Smooth muscle cell (in vitro differentiated cells): Measurements from ENCODE around the gene FAM177B. TPM values are rescaled to one million over a fixed set of nuclear protein-coding genes. Genes with fewer than 3 reads are reported as not detected.

Source experiments
- DNase-seq: peaks from one replicate; lab custom pipeline; 2025; ENCODE audit not compliant: unreplicated experiment; lab: John Stamatoyannopoulos, UW
- H2AFZ ChIP-seq: fragments of 200-600 bp; sonication (generic); 2 replicates; pipeline ENCODE4 v1.6.0; 2016; ENCODE audit warnings: antibody characterized with exemption, low read depth, mild to moderate bottlenecking
- H3F3A ChIP-seq: fragments of 200-600 bp; sonication (generic); 2 replicates; pipeline ENCODE4 v1.6.0; 2017; ENCODE audit warnings: antibody characterized with exemption, low read depth
- H3K27ac ChIP-seq: fragments of 200-600 bp; sonication (generic); 2 replicates; pipeline ENCODE4 v1.5.1; 2016; ENCODE audit warnings: low read depth, mild to moderate bottlenecking
- H3K27me3 ChIP-seq: fragments of 200-600 bp; sonication (generic); 2 replicates; pipeline ENCODE4 v1.6.1; 2016; ENCODE audit warnings: low read depth, mild to moderate bottlenecking
- H3K36me3 ChIP-seq: fragments of 200-600 bp; sonication (generic); 2 replicates; pipeline ENCODE4 v1.5.1; 2016; ENCODE audit warnings: low read depth
- H3K4me1 ChIP-seq: fragments of 200-600 bp; sonication (generic); 2 replicates; pipeline ENCODE4 v1.5.1; 2016; ENCODE audit warnings: low read depth
- H3K4me2 ChIP-seq: fragments of 200-600 bp; sonication (generic); 2 replicates; pipeline ENCODE4 v1.6.0; 2016; ENCODE audit warnings: mild to moderate bottlenecking
- H3K4me3 ChIP-seq: fragments of 200-600 bp; sonication (generic); 2 replicates; pipeline ENCODE4 v1.5.1; 2016; ENCODE audit warnings: mild to moderate bottlenecking
- H3K79me2 ChIP-seq: fragments of 200-600 bp; sonication (generic); 2 replicates; pipeline ENCODE4 v1.6.0; 2016; ENCODE audit warnings: low read depth, mild to moderate bottlenecking
- H3K9ac ChIP-seq: fragments of 200-600 bp; sonication (generic); 2 replicates; pipeline ENCODE4 v1.6.0; 2016; ENCODE audit warnings: low read depth
- H3K9me3 ChIP-seq: fragments of 200-600 bp; sonication (generic); replicated peaks from 2 replicates; pipeline ENCODE4 v1.5.1; 2016; ENCODE audit warnings: low read depth
- H4K20me1 ChIP-seq: fragments of 200-600 bp; sonication (generic); 2 replicates; pipeline ENCODE4 v1.6.0; 2016; ENCODE audit warnings: low read depth
- CTCF ChIP-seq: fragments of 200-600 bp; sonication (generic); IDR thresholded peaks from 2 replicates; pipeline ENCODE4 v1.5.1; 2017; ENCODE audit warnings: borderline replicate concordance, mild to moderate bottlenecking, antibody characterized with exemption; ENCODE audit not compliant: insufficient read depth, poor library complexity, severe bottlenecking
- WGBS: methylation state at CpG from one replicate; pipeline ENCODE4 v1.1.7; 2016; ENCODE audit warnings: low lambda C conversion rate; 5-methylcytosine and 5-hydroxymethylcytosine counted together
- polyA plus RNA-seq: library from polyadenylated mRNA; unstranded; fragments of >200 nt; fragmentation: Nextera tagmentation; extraction: Ambion mirVana; gene quantifications from 2 replicates; pipeline ENCODE4 v1.2.1, GENCODE V29; 2016
- total RNA-seq: library from RNA; depleted of rRNA; stranded (reverse); fragments of >200 nt; gene quantifications from 2 replicates; pipeline ENCODE4 v1.2.3, GENCODE V29; 2014

FAM177B gene
- total RNA-seq (not detected in 2 replicates), polyA plus RNA-seq (not detected in 2 replicates)

- Histone ChIP-seq H2AFZ (no peak within 1 kb of the TSS), H3K79me2 (no peaks in the 10 kb centered on the region), H4K20me1 (no peaks in the 10 kb centered on the region), H3K4me2 (no peak within 1 kb of the TSS), H3K4me3 (no peak within 1 kb of the TSS), H3K36me3 (peaks cover 16% of the 10 kb centered on the region), H3K9me3 (no peaks in the 10 kb centered on the region), H3K27ac (no peak within 1 kb of the TSS), H3F3A (no peaks in the 10 kb centered on the region), H3K4me1 (peaks cover 7% of the 10 kb centered on the region), H3K9ac (no peak within 1 kb of the TSS), H3K27me3 (no peaks in the 10 kb centered on the region)
- no peak for DNase-seq
- TF ChIP-seq CTCF, result no peak
- WGBS, result 54% methylated on average over 1 of the region's 1 CpG
Measured at GRCh38 chr1:222736972-222737371, at the start of gene FAM177B. Gene FAM177B, plus strand, starts transcription at chr1:222737202. Its CDS starts 9,344 bp downstream, at chr1:222746546.

GRCh38 chr1:222691016-222691415 lies 46.0 kb upstream of the FAM177B start:
- peaks cover 18% of the 10 kb centered on the region for H3K79me2 ChIP-seq
- no peak overlapping the region for H2AFZ ChIP-seq
- H4K20me1 ChIP-seq, result peaks cover 36% of the 10 kb centered on the region
- no peak overlapping the region for H3K9ac ChIP-seq
- no peaks in the 10 kb centered on the region for H3K27me3 ChIP-seq
- H3K4me2 ChIP-seq, result no peak overlapping the region
- H3K9me3 ChIP-seq, result no peaks in the 10 kb centered on the region
- no peaks in the 10 kb centered on the region for H3F3A ChIP-seq
- no peaks in the 10 kb centered on the region for H3K4me1 ChIP-seq
- no peak overlapping the region for H3K4me3 ChIP-seq
- H3K27ac ChIP-seq, result no peak overlapping the region
- no peak for TF ChIP-seq CTCF
- WGBS, result 54% methylated on average over 1 of the region's 1 CpG
- peaks cover 17% of the 10 kb centered on the region for H3K36me3 ChIP-seq
- no peak for DNase-seq

- Histone ChIP-seq H2AFZ (no peak overlapping the region), H3K27ac (no peak overlapping the region), H3K4me1 (no peaks in the 10 kb centered on the region), H3K4me2 (no peak overlapping the region), H3K4me3 (no peak overlapping the region), H3K27me3 (no peaks in the 10 kb centered on the region), H4K20me1 (peaks cover 49% of the 10 kb centered on the region), H3K79me2 (peaks cover 43% of the 10 kb centered on the region), H3K9ac (no peak overlapping the region), H3F3A (no peaks in the 10 kb centered on the region), H3K9me3 (no peaks in the 10 kb centered on the region), H3K36me3 (peaks cover 14% of the 10 kb centered on the region)
- no peak for TF ChIP-seq CTCF
- WGBS, result 93% methylated on average over 5 of the region's 5 CpGs
- no peak for DNase-seq
Measured at GRCh38 chr1:222694927-222695326, 42.1 kb upstream of the FAM177B start.

- Histone ChIP-seq H3K9ac (no peak overlapping the region), H3K27me3 (no peaks in the 10 kb centered on the region), H2AFZ (no peak overlapping the region), H3K79me2 (peaks cover 47% of the 10 kb centered on the region), H3K4me3 (no peak overlapping the region), H3F3A (no peaks in the 10 kb centered on the region), H3K4me1 (no peaks in the 10 kb centered on the region), H3K36me3 (peaks cover 16% of the 10 kb centered on the region), H3K27ac (no peak overlapping the region), H3K4me2 (no peak overlapping the region), H4K20me1 (peaks cover 41% of the 10 kb centered on the region), H3K9me3 (no peaks in the 10 kb centered on the region)
- no peak for DNase-seq
- WGBS, result 97% methylated on average over 8 of the region's 8 CpGs
- TF ChIP-seq CTCF, result no peak
Measured at GRCh38 chr1:222696741-222697140, 40.3 kb upstream of the FAM177B start.
